ENCODE results near the gene CHI3L1. TPM values are rescaled to one million over a fixed set of nuclear protein-coding genes. Genes with fewer than 3 reads are reported as not detected.

The CHI3L1 gene
- total and polyA plus RNA-seq, 10 donors = 2.7 to 41.2 (median 15.5) TPM

DNA sequence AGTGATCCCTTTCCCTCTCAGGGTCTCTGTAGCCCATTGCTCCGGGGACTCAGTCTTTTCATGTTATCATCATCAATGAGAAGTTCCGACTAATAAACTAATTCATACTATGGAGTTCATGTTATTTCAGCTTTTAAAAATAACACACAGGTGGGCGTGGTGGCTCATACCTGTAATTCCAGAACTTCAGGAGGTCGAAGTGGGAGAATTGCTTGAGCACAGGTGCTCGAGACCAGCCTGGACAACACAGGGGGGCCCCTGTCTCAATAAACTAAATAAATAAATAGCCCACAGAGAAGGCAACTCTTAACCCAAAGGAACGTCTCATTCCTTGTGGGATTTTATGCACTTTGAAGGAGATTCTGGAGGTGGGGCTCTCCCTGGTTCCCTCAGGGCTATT is 25.3 kb downstream of the CHI3L1 start:
- peaks cover 0 to 12% (median 0%) of the 10 kb centered on the region in 6 donors for H3K36me3 ChIP-seq
- no peaks in the 10 kb centered on the region for H3K4me1 ChIP-seq
- 82 to 88% (median 84%) methylated on average over 6 of the region's 6 CpGs for WGBS, 5 donors
- H3K9me3 ChIP-seq = peaks cover 0 to 18% (median 4%) of the 10 kb centered on the region in 8 donors
- H3K27ac ChIP-seq = no peak overlapping the region
- peaks cover 0 to 80% (median 0%) of the 10 kb centered on the region in 7 donors for H3K27me3 ChIP-seq (replicated peaks in 1 of 7)
- intact Hi-C loops (cut with DNase I; ENCODE audit: low total_unique reads) = no loop called here
- DNase-seq = no peak
- no peak overlapping the region for H3K4me3 ChIP-seq
- TF ChIP-seq POLR2A (IDR thresholded peaks at IDR 0.05) (no peak), POLR2AphosphoS5 (IDR thresholded peaks at IDR 0.05) (no peak)
- TF ChIP-seq, protein P1, sequence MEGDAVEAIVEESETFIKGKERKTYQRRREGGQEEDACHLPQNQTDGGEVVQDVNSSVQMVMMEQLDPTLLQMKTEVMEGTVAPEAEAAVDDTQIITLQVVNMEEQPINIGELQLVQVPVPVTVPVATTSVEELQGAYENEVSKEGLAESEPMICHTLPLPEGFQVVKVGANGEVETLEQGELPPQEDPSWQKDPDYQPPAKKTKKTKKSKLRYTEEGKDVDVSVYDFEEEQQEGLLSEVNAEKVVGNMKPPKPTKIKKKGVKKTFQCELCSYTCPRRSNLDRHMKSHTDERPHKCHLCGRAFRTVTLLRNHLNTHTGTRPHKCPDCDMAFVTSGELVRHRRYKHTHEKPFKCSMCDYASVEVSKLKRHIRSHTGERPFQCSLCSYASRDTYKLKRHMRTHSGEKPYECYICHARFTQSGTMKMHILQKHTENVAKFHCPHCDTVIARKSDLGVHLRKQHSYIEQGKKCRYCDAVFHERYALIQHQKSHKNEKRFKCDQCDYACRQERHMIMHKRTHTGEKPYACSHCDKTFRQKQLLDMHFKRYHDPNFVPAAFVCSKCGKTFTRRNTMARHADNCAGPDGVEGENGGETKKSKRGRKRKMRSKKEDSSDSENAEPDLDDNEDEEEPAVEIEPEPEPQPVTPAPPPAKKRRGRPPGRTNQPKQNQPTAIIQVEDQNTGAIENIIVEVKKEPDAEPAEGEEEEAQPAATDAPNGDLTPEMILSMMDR (IDR thresholded peaks at IDR 0.05 in 8 of 11, conservative IDR thresholded peaks at IDR 0.05 in 3 of 11) = no peak

DNA sequence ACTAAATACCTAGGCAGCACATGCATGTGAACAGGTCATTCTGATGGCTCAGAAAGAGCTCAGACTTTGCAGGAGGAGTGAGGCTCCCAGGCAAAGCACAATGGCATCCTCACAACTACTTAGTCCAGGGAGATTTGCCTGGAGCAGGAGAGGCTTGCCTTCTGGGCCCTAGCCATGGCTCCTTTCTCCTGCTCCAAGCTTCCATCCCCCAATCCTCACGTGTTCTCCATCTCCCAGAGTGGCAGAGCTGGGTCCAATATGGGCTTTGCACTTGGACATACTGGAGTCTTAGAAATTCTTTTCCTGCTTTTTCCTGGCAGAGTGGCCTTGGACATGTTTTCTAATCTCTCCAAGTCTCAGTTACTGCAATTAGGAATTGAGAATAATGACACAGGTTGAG is 26.7 kb downstream of the CHI3L1 start:
- intact Hi-C loops (cut with DNase I; ENCODE audit: low total_unique reads) = no loop called here
- Histone ChIP-seq H3K4me1 (no peaks in the 10 kb centered on the region), H3K27me3 (replicated peaks in 1 of 7) (peaks cover 0 to 82% (median 10%) of the 10 kb centered on the region in 7 donors), H3K36me3 (no peaks in the 10 kb centered on the region), H3K4me3 (no peak overlapping the region), H3K27ac (no peak overlapping the region), H3K9me3 (peaks cover 0 to 18% (median 4%) of the 10 kb centered on the region in 8 donors)
- whole genome bisulfite sequencing, 5 donors = 37 to 83% (median 80%) methylated on average over 1 of the region's 1 CpG
- TF ChIP-seq, protein P1 (IDR thresholded peaks at IDR 0.05 in 8 of 11, conservative IDR thresholded peaks at IDR 0.05 in 3 of 11) = no peak
- TF ChIP-seq POLR2AphosphoS5 (IDR thresholded peaks at IDR 0.05) (no peak), POLR2A (IDR thresholded peaks at IDR 0.05) (no peak)
- DNase-seq = no peak

DNA sequence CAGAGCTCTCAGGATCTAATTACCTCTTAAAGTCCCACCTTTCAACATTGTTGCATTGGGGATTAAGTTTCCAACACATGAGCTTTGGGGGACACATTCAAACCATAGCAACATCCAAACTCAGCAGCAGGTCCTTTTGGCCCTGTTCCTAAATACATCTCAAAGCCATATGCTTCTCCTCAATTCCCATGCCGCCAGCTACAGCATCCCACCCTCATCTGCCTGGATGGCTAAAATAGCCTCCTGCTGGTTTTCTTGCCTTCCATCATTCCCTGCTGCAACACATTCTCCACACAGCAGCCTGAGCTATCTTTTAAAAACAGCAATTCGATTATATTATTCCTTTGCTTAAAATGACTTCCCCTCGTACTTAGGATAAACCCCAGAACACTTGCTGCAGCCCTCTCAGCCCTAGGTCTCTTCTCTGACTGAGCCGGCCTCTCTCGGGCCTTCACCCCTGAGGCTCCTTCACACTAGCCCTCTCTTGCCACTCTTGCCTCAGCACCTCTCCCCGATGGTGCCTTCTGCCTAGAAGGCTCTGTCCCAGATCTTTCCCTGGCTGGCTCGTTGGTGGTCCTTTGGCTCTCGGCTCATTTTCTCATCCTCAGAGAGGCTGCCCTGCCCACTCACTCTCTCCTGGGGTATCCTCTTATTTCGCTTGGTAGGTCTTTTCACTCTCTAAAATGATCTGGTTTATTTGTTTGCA is 27.4 kb downstream of the CHI3L1 start:
- TF ChIP-seq, protein P1 (IDR thresholded peaks at IDR 0.05 in 8 of 11, conservative IDR thresholded peaks at IDR 0.05 in 3 of 11) = no peak
- TF ChIP-seq POLR2AphosphoS5 (IDR thresholded peaks at IDR 0.05) (no peak), POLR2A (IDR thresholded peaks at IDR 0.05) (no peak)
- H3K36me3 ChIP-seq = no peaks in the 10 kb centered on the region
- DNase-seq = no peak
- 80 to 90% (median 87%) methylated on average over 9 of the region's 9 CpGs for WGBS, 5 donors
- no peak overlapping the region for H3K4me3 ChIP-seq
- intact Hi-C loops (cut with DNase I; ENCODE audit: low total_unique reads) = no loop called here
- peaks cover 0 to 84% (median 12%) of the 10 kb centered on the region in 7 donors for H3K27me3 ChIP-seq (replicated peaks in 1 of 7)
- H3K27ac ChIP-seq = no peak overlapping the region
- H3K4me1 ChIP-seq = peaks cover 0 to 7% (median 2%) of the 10 kb centered on the region in 6 donors
- peaks cover 0 to 18% (median 4%) of the 10 kb centered on the region in 8 donors for H3K9me3 ChIP-seq

DNA sequence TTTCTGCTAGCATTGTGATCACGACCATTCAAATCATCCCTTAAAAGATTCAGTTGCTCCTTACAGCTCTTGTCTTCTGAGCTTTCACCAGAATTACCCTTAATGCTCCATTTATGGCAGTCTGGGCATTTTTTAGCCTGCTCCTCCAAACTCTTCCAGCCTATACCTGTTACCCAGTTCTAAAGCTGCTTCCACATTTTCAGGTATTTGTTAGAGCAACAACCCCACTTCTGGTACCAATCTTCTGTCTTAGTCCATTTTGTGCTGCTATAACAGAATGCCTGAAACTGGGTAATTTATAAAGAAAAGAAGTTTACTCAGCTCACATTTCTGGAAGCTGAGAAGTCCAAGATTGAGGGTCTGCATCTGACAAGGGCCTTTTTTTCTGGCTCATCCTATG is 28.1 kb downstream of the CHI3L1 start:
- 62 to 79% (median 67%) methylated on average over 1 of the region's 1 CpG for WGBS, 5 donors
- Histone ChIP-seq H3K27me3 (replicated peaks in 1 of 7) (peaks cover 0 to 85% (median 12%) of the 10 kb centered on the region in 7 donors), H3K4me1 (peaks cover 0 to 14% (median 8%) of the 10 kb centered on the region in 6 donors), H3K36me3 (no peaks in the 10 kb centered on the region), H3K4me3 (no peak overlapping the region), H3K27ac (no peak overlapping the region), H3K9me3 (peaks cover 0 to 18% (median 4%) of the 10 kb centered on the region in 8 donors)
- TF ChIP-seq, protein P1 (IDR thresholded peaks at IDR 0.05 in 8 of 11, conservative IDR thresholded peaks at IDR 0.05 in 3 of 11) = no peak
- TF ChIP-seq POLR2AphosphoS5 (IDR thresholded peaks at IDR 0.05) (no peak), POLR2A (IDR thresholded peaks at IDR 0.05) (no peak)
- DNase-seq = no peak
- intact Hi-C loops (cut with DNase I; ENCODE audit: low total_unique reads) = no loop called here
